ENCODE measurements around the gene GALNT6. TPM values are rescaled to one million over a fixed set of nuclear protein-coding genes. Genes with fewer than 3 reads are reported as not detected.
"Not testable (repeated sequence)": the region's sequence is repeated elsewhere in the genome, so short reads cannot be mapped to it uniquely, and the experiment has no call there.

Gene GALNT6
- polyA plus RNA-seq, 2 of the 4 experiments (the other 2 are of a cell fraction): 3.6 to 4.3 TPM

DNA sequence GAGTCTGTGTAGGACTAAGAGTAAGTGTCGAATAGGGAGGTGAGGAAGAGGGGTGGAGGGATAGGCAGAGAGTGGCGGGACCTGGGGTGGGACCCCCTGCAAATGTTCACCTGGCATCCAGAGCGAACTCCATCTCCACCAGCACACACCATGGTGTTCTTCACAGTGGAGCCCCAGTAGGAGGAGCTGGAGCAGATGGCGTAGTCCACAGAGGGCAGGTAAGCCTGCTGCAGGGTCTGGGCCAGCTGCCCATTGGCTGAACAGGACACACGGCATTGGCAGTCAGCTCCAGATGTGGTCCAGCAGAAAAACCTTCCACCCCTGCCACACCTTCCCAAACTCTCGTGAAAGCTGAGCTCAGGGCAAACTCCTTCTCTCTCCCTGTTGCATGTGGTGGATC lies 51.5 kb downstream of the GALNT6 start:
- ATAC-seq (no peak), DNase-seq (ENCODE audit: low read depth in 1 of 2, low spot score in 1 of 2) (no peak), FAIRE-seq (no peak)
- Histone ChIP-seq H3K4me3 (no peak overlapping the region), H3K4me1 (peaks cover 5% of the 10 kb centered on the region), H3K4me2 (no peak overlapping the region), H3K27ac (no peak overlapping the region; a peak in 1 of 6 replicates), H3K9me3 (no peaks in the 10 kb centered on the region)
- 89% methylated on average over 6 of the region's 6 CpGs for WGBS (ENCODE audit: missing lambda C conversion rate)
- CTCF ChIA-PET: interaction anchor here (2.0 to 12.5 kb wide), 8 partner anchors 8 to 78 kb away, joined by 6 to 270 read pairs (median 48); partner anchors contain the start of gene SMAGP
- TF ChIP-seq, protein P1, sequence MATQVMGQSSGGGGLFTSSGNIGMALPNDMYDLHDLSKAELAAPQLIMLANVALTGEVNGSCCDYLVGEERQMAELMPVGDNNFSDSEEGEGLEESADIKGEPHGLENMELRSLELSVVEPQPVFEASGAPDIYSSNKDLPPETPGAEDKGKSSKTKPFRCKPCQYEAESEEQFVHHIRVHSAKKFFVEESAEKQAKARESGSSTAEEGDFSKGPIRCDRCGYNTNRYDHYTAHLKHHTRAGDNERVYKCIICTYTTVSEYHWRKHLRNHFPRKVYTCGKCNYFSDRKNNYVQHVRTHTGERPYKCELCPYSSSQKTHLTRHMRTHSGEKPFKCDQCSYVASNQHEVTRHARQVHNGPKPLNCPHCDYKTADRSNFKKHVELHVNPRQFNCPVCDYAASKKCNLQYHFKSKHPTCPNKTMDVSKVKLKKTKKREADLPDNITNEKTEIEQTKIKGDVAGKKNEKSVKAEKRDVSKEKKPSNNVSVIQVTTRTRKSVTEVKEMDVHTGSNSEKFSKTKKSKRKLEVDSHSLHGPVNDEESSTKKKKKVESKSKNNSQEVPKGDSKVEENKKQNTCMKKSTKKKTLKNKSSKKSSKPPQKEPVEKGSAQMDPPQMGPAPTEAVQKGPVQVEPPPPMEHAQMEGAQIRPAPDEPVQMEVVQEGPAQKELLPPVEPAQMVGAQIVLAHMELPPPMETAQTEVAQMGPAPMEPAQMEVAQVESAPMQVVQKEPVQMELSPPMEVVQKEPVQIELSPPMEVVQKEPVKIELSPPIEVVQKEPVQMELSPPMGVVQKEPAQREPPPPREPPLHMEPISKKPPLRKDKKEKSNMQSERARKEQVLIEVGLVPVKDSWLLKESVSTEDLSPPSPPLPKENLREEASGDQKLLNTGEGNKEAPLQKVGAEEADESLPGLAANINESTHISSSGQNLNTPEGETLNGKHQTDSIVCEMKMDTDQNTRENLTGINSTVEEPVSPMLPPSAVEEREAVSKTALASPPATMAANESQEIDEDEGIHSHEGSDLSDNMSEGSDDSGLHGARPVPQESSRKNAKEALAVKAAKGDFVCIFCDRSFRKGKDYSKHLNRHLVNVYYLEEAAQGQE (IDR thresholded peaks at IDR 0.05): no peak
- TF ChIP-seq SREBF2 (IDR thresholded peaks at IDR 0.05) (no peak), CBX8 (IDR thresholded peaks at IDR 0.05) (no peak)
- POLR2A ChIA-PET: interaction anchor here (2.1 to 3.7 kb wide), 2 partner anchors 32 to 69 kb away, joined by 17 to 41 read pairs; partner anchors contain the start of gene SMAGP

GRCh38 chr12:51337336-51337735 lies 53.9 kb downstream of the GALNT6 start:
- CTCF ChIA-PET: interaction anchor here (1.0 to 12.5 kb wide), 4 partner anchors 15 to 75 kb away, joined by 3 to 270 read pairs (median 56); partner anchors contain the start of gene SMAGP
- POLR2A ChIA-PET; ATAC-seq; H3K9me3 ChIP-seq; H3K27ac ChIP-seq; H3K4me3 ChIP-seq; H3K4me1 ChIP-seq; FAIRE-seq; H3K4me2 ChIP-seq; DNase-seq (ENCODE audit: low read depth in 1 of 2, low spot score in 1 of 2): not testable (repeated sequence)

DNA sequence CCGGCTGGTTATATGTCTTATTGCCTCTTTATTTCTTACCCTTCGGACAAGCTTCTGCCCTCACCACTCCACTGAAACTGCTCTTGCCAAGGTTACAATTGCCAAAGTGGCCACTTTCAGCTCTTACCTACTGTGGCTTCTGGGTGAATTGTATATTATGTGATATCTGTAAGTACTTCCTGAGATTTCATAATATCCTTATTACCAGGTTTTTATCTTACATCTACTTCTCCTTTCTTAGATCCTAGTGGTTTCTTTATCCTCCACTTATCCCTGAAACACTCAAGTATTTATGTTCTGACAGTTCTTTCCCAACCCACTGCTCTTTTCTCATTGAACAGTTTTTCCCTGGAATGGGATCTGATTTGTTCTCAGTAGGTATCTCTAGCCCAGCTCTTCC lies 55.3 kb downstream of the GALNT6 start:
- no peak for TF ChIP-seq EHMT2 (IDR thresholded peaks at IDR 0.05; ENCODE audit: low read depth)
- no peak for TF ChIP-seq ZNF302 (CRISPR knock-in tag; IDR thresholded peaks at IDR 0.05)
- no peak for TF ChIP-seq SMC3 (IDR thresholded peaks at IDR 0.05)
- no peak for TF ChIP-seq HOXB5 (CRISPR knock-in tag; IDR thresholded peaks at IDR 0.05)
- TF ChIP-seq ELK1 (IDR thresholded peaks at IDR 0.05; ENCODE audit: low read depth, low read length): no peak
- TF ChIP-seq ZFP36 (IDR thresholded peaks at IDR 0.05; ENCODE audit: borderline replicate concordance, partially characterized antibody): no peak
- no peak for TF ChIP-seq HEYL (CRISPR knock-in tag; IDR thresholded peaks at IDR 0.05)
- no peak for TF ChIP-seq SREBF2 (IDR thresholded peaks at IDR 0.05)
- TF ChIP-seq, protein P2, sequence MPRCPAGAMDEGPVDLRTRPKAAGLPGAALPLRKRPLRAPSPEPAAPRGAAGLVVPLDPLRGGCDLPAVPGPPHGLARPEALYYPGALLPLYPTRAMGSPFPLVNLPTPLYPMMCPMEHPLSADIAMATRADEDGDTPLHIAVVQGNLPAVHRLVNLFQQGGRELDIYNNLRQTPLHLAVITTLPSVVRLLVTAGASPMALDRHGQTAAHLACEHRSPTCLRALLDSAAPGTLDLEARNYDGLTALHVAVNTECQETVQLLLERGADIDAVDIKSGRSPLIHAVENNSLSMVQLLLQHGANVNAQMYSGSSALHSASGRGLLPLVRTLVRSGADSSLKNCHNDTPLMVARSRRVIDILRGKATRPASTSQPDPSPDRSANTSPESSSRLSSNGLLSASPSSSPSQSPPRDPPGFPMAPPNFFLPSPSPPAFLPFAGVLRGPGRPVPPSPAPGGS (IDR thresholded peaks at IDR 0.05): no peak
- TF ChIP-seq HOXA7 (CRISPR knock-in tag; IDR thresholded peaks at IDR 0.05): no peak
- TF ChIP-seq MAX (IDR thresholded peaks at IDR 0.05): no peak
- no peak for TF ChIP-seq TFCP2L1 (CRISPR knock-in tag; IDR thresholded peaks at IDR 0.05)
- TF ChIP-seq E2F6 (IDR thresholded peaks at IDR 0.05; ENCODE audit: borderline replicate concordance, low read depth): no peak
- TF ChIP-seq CBX2 (IDR thresholded peaks at IDR 0.05; ENCODE audit: borderline replicate concordance, low read depth): no peak
- no peak for TF ChIP-seq HDAC2 (IDR thresholded peaks at IDR 0.05)
- no peak for TF ChIP-seq RNF2 (IDR thresholded peaks at IDR 0.05; ENCODE audit: borderline replicate concordance, low read depth)
- TF ChIP-seq RAD21 (conservative IDR thresholded peaks at IDR 0.05 in 1 of 2, IDR thresholded peaks at IDR 0.05 in 1 of 2): no peak
- no peak for TF ChIP-seq CHD4 (IDR thresholded peaks at IDR 0.05; ENCODE audit: borderline replicate concordance)
- FAIRE-seq (no peak), DNase-seq (ENCODE audit: low read depth in 1 of 2, low spot score in 1 of 2) (no peak), ATAC-seq (no peak)
- CTCF ChIA-PET: interaction anchor here (0.6 to 12.5 kb wide), 6 partner anchors 9 to 74 kb away, joined by 3 to 270 read pairs (median 4); partner anchors contain the start of gene SMAGP
- H3K4me2 ChIP-seq: no peak overlapping the region
- H3K4me1 ChIP-seq: peaks cover 2% of the 10 kb centered on the region
- H3K4me3 ChIP-seq: no peak overlapping the region
- 79% methylated on average over 2 of the region's 2 CpGs for WGBS (ENCODE audit: missing lambda C conversion rate)
- H3K27ac ChIP-seq: no peak overlapping the region
- H3K9me3 ChIP-seq: no peaks in the 10 kb centered on the region
- POLR2A ChIA-PET: no interaction called here
